ENCODE data around the gene POU2AF1.

Gene POU2AF1

DNA sequence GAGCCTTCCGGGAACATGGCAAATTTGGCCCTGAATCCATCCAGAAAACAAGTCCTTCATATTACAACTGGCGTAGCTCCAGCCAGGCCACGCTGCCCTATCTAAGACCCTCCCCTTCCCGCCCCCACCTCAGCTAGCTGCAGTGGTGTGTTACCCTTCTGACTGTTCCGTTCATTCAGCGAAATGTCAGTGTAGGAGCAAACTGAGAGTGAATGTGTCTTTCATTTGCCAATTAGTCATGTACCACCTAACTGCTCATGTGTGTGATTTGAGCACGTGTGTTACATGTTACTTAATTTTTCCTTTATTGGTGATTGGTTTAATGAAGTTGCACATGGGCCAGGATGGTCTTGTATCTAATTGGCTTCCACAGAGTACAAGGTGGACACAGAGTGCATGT, 34.8 kb upstream of the POU2AF1 start:
- no peaks in the 10 kb centered on the region for H3K9me2 ChIP-seq (replicated peaks; ENCODE audit: control insufficient read depth, low read length)
- peaks cover 60% of the 10 kb centered on the region for H3F3A ChIP-seq (ENCODE audit: control insufficient read depth, insufficient read depth)
- H3K36me3 ChIP-seq (ENCODE audit: control insufficient read depth, low read length): peaks cover 16% of the 10 kb centered on the region; the same call in 1 of the 2 replicates
- peak overlapping the region; percentile 73 for H3K4me3 ChIP-seq (ENCODE audit: low read length)
- no peak for TF ChIP-seq EZH2phosphoT487 (IDR thresholded peaks at IDR 0.05; ENCODE audit: borderline replicate concordance, low read length)
- TF ChIP-seq, protein P1, sequence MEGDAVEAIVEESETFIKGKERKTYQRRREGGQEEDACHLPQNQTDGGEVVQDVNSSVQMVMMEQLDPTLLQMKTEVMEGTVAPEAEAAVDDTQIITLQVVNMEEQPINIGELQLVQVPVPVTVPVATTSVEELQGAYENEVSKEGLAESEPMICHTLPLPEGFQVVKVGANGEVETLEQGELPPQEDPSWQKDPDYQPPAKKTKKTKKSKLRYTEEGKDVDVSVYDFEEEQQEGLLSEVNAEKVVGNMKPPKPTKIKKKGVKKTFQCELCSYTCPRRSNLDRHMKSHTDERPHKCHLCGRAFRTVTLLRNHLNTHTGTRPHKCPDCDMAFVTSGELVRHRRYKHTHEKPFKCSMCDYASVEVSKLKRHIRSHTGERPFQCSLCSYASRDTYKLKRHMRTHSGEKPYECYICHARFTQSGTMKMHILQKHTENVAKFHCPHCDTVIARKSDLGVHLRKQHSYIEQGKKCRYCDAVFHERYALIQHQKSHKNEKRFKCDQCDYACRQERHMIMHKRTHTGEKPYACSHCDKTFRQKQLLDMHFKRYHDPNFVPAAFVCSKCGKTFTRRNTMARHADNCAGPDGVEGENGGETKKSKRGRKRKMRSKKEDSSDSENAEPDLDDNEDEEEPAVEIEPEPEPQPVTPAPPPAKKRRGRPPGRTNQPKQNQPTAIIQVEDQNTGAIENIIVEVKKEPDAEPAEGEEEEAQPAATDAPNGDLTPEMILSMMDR (IDR thresholded peaks at IDR 0.05; ENCODE audit: low read depth, low read length, poor library complexity, severe bottlenecking): no peak
- peaks cover 100% of the 10 kb centered on the region for H3K4me1 ChIP-seq (ENCODE audit: control insufficient read depth, low read length)
- no peaks in the 10 kb centered on the region for H3K27me3 ChIP-seq (ENCODE audit: control insufficient read depth, low read length)
- no peaks in the 10 kb centered on the region for H4K20me1 ChIP-seq (ENCODE audit: control insufficient read depth, insufficient read depth, low read depth, low read length)
- peak overlapping the region; percentile 98 for H3K27ac ChIP-seq (ENCODE audit: low read depth, low read length)
- peaks cover 5% of the 10 kb centered on the region; the same call in 1 of the 2 replicates for H3K79me2 ChIP-seq (ENCODE audit: control insufficient read depth, low read length)
- H3K9me3 ChIP-seq (ENCODE audit: control insufficient read depth, insufficient read depth, low read length): no peaks in the 10 kb centered on the region
- H3K4me2 ChIP-seq (ENCODE audit: low read length): peak overlapping the region; percentile 96

DNA sequence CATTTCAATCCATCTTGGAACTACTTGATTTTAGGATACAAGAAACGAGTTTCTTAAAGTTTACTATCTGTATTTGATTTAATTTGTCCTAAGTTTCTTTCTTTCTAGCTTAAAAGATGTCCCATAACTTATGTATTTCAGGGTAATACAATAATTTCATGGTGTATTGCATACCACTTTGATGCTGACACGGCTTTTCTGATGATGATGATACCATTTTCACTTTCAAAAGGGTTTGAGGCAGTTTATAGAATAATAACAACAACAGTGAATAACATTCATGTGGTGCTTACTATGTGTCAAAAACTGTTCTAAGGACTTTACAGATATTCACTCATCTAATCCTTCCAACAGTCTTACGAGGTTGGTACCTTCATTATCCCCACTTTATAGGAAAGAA, 33.2 kb upstream of the POU2AF1 start:
- Histone ChIP-seq H3K27me3 (ENCODE audit: control insufficient read depth, low read length) (no peaks in the 10 kb centered on the region), H3K4me3 (ENCODE audit: low read length) (peak overlapping the region; percentile 2; the same call in 1 of the 2 replicates), H3K27ac (ENCODE audit: low read depth, low read length) (peak overlapping the region; percentile 98; the same call in 1 of the 2 replicates), H3K9me2 (replicated peaks; ENCODE audit: control insufficient read depth, low read length) (no peaks in the 10 kb centered on the region), H3K36me3 (ENCODE audit: control insufficient read depth, low read length) (peaks cover 10% of the 10 kb centered on the region; the same call in 1 of the 2 replicates), H4K20me1 (ENCODE audit: control insufficient read depth, insufficient read depth, low read depth, low read length) (no peaks in the 10 kb centered on the region), H3K9me3 (ENCODE audit: control insufficient read depth, insufficient read depth, low read length) (no peaks in the 10 kb centered on the region), H3K4me2 (ENCODE audit: low read length) (0 out of 2 replicates have a peak overlapping the region, but pooled peaks have one; percentile 4), H3K79me2 (ENCODE audit: control insufficient read depth, low read length) (peaks cover 2% of the 10 kb centered on the region; the same call in 1 of the 2 replicates), H3K4me1 (ENCODE audit: control insufficient read depth, low read length) (peaks cover 100% of the 10 kb centered on the region), H3F3A (ENCODE audit: control insufficient read depth, insufficient read depth) (peaks cover 47% of the 10 kb centered on the region)
- TF ChIP-seq, protein P1 (IDR thresholded peaks at IDR 0.05; ENCODE audit: low read depth, low read length, poor library complexity, severe bottlenecking): no peak
- no peak for TF ChIP-seq EZH2phosphoT487 (IDR thresholded peaks at IDR 0.05; ENCODE audit: borderline replicate concordance, low read length)

DNA sequence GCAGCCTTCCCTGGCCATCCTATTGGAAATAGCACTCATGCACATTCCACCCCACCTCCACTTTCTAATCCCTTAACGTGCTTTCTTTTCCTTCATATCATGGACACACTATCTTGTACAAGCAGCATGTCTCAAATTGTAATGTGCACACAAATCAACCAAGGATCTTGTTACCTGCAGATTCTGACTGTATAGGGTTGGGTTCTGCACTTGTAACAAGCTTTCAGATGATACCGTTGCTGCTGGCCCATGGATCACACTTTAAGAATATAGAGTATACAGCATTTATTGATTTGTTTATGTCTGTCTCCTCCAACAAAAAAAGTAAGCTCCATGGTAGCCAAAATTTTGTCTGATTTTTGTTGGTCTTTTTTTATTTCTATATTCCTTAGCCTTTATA, 32.4 kb upstream of the POU2AF1 start:
- no peak overlapping the region for H3K4me3 ChIP-seq (ENCODE audit: low read length)
- H4K20me1 ChIP-seq (ENCODE audit: control insufficient read depth, insufficient read depth, low read depth, low read length): no peaks in the 10 kb centered on the region
- H3K4me1 ChIP-seq (ENCODE audit: control insufficient read depth, low read length): peaks cover 96% of the 10 kb centered on the region
- H3K36me3 ChIP-seq (ENCODE audit: control insufficient read depth, low read length): peaks cover 10% of the 10 kb centered on the region; the same call in 1 of the 2 replicates
- TF ChIP-seq, protein P1 (IDR thresholded peaks at IDR 0.05; ENCODE audit: low read depth, low read length, poor library complexity, severe bottlenecking): no peak
- TF ChIP-seq EZH2phosphoT487 (IDR thresholded peaks at IDR 0.05; ENCODE audit: borderline replicate concordance, low read length): no peak
- H3K4me2 ChIP-seq (ENCODE audit: low read length): peak overlapping the region; percentile 52
- no peak overlapping the region for H3K27ac ChIP-seq (ENCODE audit: low read depth, low read length)
- H3K79me2 ChIP-seq (ENCODE audit: control insufficient read depth, low read length): peaks cover 2% of the 10 kb centered on the region; the same call in 1 of the 2 replicates
- H3K9me3 ChIP-seq (ENCODE audit: control insufficient read depth, insufficient read depth, low read length): no peaks in the 10 kb centered on the region
- H3K27me3 ChIP-seq (ENCODE audit: control insufficient read depth, low read length): no peaks in the 10 kb centered on the region
- H3K9me2 ChIP-seq (replicated peaks; ENCODE audit: control insufficient read depth, low read length): no peaks in the 10 kb centered on the region
- H3F3A ChIP-seq (ENCODE audit: control insufficient read depth, insufficient read depth): peaks cover 39% of the 10 kb centered on the region

All from DOHH2 (cell line).